SU-DHL-6 (cell line): ENCODE data around the gene TUBA1A.

ENCODE experiments used
- EZH2phosphoT487 ChIP-seq: fragments of 200-600 bp; sonication (generic), shearing (Covaris generic); conservative IDR thresholded peaks from 2 replicates; pipeline ENCODE4 v1.6.1; 2018; ENCODE audit warnings: mild to moderate bottlenecking, antibody characterized with exemption, low read length, moderate library complexity, mixed read lengths
- TF ChIP-seq, protein P1 (sequence below): fragments of 200-600 bp; sonication (generic); IDR thresholded peaks from one replicate; pipeline ENCODE4 v1.5.1; 2017; ENCODE audit warnings: antibody characterized with exemption, mild to moderate bottlenecking, low read length, moderate library complexity; ENCODE audit not compliant: insufficient read depth, poor library complexity, severe bottlenecking

DNA sequence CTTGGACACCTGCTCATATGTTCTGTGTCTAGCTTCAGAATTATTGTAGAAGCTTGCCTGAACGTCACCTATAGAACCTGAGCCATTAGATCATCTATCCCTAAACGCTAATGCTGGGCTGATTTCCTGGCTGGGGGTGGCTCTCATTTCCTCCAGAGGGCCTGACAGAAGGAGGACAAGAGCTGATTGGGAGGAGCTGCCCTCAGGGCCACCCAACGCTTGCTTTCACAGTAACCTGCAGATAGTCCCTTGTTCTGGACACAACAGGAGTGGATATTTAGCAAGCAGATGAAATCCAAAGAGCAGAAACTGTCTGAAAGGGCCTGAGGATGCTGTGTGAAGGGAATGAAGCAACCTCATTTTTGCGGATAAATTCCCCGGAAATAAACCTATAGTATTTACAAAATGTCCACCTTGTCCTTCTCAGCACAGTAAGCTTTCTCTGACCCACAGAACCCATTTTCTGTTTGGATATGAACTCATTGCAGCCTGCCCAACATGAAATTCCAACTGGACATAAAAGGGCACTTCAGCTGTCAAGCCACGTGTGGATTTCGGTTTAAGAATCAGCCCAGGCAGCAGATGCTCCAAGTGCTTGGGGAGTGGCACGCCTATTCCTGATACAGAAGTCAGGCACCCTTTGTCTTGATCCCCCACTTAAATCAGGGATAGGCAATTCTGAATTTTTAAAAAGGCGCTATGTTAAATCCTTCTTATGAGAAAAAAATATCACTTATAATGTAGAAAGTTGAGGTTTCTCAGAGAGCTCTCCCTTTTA is 43.2 kb upstream of the TUBA1A start:
- TF ChIP-seq, protein P1, sequence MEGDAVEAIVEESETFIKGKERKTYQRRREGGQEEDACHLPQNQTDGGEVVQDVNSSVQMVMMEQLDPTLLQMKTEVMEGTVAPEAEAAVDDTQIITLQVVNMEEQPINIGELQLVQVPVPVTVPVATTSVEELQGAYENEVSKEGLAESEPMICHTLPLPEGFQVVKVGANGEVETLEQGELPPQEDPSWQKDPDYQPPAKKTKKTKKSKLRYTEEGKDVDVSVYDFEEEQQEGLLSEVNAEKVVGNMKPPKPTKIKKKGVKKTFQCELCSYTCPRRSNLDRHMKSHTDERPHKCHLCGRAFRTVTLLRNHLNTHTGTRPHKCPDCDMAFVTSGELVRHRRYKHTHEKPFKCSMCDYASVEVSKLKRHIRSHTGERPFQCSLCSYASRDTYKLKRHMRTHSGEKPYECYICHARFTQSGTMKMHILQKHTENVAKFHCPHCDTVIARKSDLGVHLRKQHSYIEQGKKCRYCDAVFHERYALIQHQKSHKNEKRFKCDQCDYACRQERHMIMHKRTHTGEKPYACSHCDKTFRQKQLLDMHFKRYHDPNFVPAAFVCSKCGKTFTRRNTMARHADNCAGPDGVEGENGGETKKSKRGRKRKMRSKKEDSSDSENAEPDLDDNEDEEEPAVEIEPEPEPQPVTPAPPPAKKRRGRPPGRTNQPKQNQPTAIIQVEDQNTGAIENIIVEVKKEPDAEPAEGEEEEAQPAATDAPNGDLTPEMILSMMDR, result no peak
- TF ChIP-seq EZH2phosphoT487, result no peak
